HUES48 (cell line): ENCODE data around the gene PCNX2.

Experiments
- H3K27ac ChIP-seq: one replicate; pipeline ENCODE4 v1.7.0; 2013; ENCODE audit warnings: low read depth, low read length, inconsistent platforms
- H3K27me3 ChIP-seq: 2 replicates; pipeline ENCODE4 v1.6.1; 2013; ENCODE audit warnings: mild to moderate bottlenecking, low read length; ENCODE audit not compliant: control insufficient read depth, insufficient read depth
- H3K36me3 ChIP-seq: 2 replicates; pipeline ENCODE4 v1.6.1; 2013; ENCODE audit warnings: low read length; ENCODE audit not compliant: control insufficient read depth, insufficient read depth
- H3K4me1 ChIP-seq: 2 replicates; pipeline ENCODE4 v1.6.1; 2013; ENCODE audit warnings: mild to moderate bottlenecking, low read length; ENCODE audit not compliant: control insufficient read depth, insufficient read depth
- H3K4me3 ChIP-seq: 2 replicates; pipeline ENCODE4 v1.5.1; 2013; ENCODE audit warnings: mild to moderate bottlenecking, low read depth, low read length
- H3K9ac ChIP-seq: 2 replicates; pipeline ENCODE4 v1.6.1; 2013; ENCODE audit warnings: mild to moderate bottlenecking, low read depth, low read length, moderate library complexity
- H3K9me3 ChIP-seq: 2 replicates; pipeline ENCODE4 v1.6.1; 2013; ENCODE audit warnings: low read length; ENCODE audit not compliant: control insufficient read depth, insufficient read depth

Gene PCNX2

GRCh38 chr1:232998646-232999045 is 296.9 kb downstream of the PCNX2 start:
- Histone ChIP-seq H3K9me3 (peaks cover 14% of the 10 kb centered on the region), H3K36me3 (peaks cover 60% of the 10 kb centered on the region)

GRCh38 chr1:232998138-232998537 is 297.4 kb downstream of the PCNX2 start:
- no peaks in the 10 kb centered on the region for H3K4me1 ChIP-seq
- no peak overlapping the region for H3K27ac ChIP-seq
- peaks cover 61% of the 10 kb centered on the region for H3K36me3 ChIP-seq
- no peak overlapping the region for H3K4me3 ChIP-seq
- H3K27me3 ChIP-seq, result no peaks in the 10 kb centered on the region
- no peak overlapping the region for H3K9ac ChIP-seq
- H3K9me3 ChIP-seq, result peaks cover 19% of the 10 kb centered on the region

More at GRCh38 chr1:232998646-232999045, 296.9 kb downstream of the PCNX2 start:
- H3K4me1 ChIP-seq, result no peaks in the 10 kb centered on the region
- no peaks in the 10 kb centered on the region for H3K27me3 ChIP-seq
- H3K9ac ChIP-seq, result no peak overlapping the region
- no peak overlapping the region for H3K27ac ChIP-seq
- H3K4me3 ChIP-seq, result no peak overlapping the region

- Histone ChIP-seq H3K27me3 (no peaks in the 10 kb centered on the region), H3K4me3 (no peak overlapping the region), H3K9ac (no peak overlapping the region), H3K9me3 (peaks cover 19% of the 10 kb centered on the region), H3K27ac (no peak overlapping the region), H3K36me3 (peaks cover 65% of the 10 kb centered on the region), H3K4me1 (no peaks in the 10 kb centered on the region)
Measured at GRCh38 chr1:232996143-232996542, 299.4 kb downstream of the PCNX2 start.

GRCh38 chr1:232995189-232995588 is 300.3 kb downstream of the PCNX2 start:
- H3K27me3 ChIP-seq, result no peaks in the 10 kb centered on the region
- H3K9me3 ChIP-seq, result peaks cover 19% of the 10 kb centered on the region
- H3K36me3 ChIP-seq, result peaks cover 57% of the 10 kb centered on the region
- no peak overlapping the region for H3K27ac ChIP-seq
- H3K9ac ChIP-seq, result no peak overlapping the region
- H3K4me1 ChIP-seq, result no peaks in the 10 kb centered on the region
- H3K4me3 ChIP-seq, result no peak overlapping the region

GRCh38 chr1:232993555-232993954 is 302.0 kb downstream of the PCNX2 start:
- H3K27me3 ChIP-seq, result no peaks in the 10 kb centered on the region
- H3K4me3 ChIP-seq, result no peak overlapping the region
- no peak overlapping the region for H3K9ac ChIP-seq
- peaks cover 43% of the 10 kb centered on the region for H3K36me3 ChIP-seq
- H3K4me1 ChIP-seq, result no peaks in the 10 kb centered on the region
- H3K27ac ChIP-seq, result no peak overlapping the region
- peaks cover 19% of the 10 kb centered on the region for H3K9me3 ChIP-seq

GRCh38 chr1:232992227-232992626 is 303.3 kb downstream of the PCNX2 start:
- Histone ChIP-seq H3K4me1 (no peaks in the 10 kb centered on the region), H3K9me3 (peaks cover 19% of the 10 kb centered on the region), H3K4me3 (no peak overlapping the region), H3K27me3 (no peaks in the 10 kb centered on the region), H3K27ac (no peak overlapping the region), H3K36me3 (peaks cover 30% of the 10 kb centered on the region), H3K9ac (no peak overlapping the region)

DNA sequence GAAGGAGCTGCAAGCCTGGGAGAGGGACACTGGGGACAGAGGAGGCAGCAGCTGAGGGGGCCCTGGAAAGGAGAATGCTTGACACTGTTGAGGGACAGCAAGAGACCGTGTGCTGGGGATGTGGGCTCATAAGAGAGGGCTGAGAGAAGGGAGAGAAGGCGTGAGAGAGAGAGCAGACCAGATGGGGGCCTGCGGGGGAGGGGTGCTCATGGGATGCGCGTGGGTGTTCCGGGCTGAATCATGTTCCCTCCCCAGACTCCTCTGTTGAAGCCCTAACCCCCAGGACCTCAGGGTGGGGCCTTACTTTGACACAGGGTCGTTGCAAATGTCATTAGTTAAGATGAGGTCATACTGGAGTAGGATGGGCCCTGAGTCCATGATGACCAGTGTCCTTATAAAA is 304.3 kb downstream of the PCNX2 start:
- no peak overlapping the region for H3K4me3 ChIP-seq
- no peak overlapping the region for H3K27ac ChIP-seq
- H3K9me3 ChIP-seq, result peaks cover 19% of the 10 kb centered on the region
- H3K27me3 ChIP-seq, result no peaks in the 10 kb centered on the region
- H3K36me3 ChIP-seq, result peaks cover 22% of the 10 kb centered on the region
- H3K4me1 ChIP-seq, result no peaks in the 10 kb centered on the region
- H3K9ac ChIP-seq, result no peak overlapping the region

- peaks cover 22% of the 10 kb centered on the region for H3K36me3 ChIP-seq
- no peaks in the 10 kb centered on the region for H3K27me3 ChIP-seq
- H3K9me3 ChIP-seq, result peaks cover 19% of the 10 kb centered on the region
- no peak overlapping the region for H3K9ac ChIP-seq
- H3K4me1 ChIP-seq, result no peaks in the 10 kb centered on the region
- no peak overlapping the region for H3K27ac ChIP-seq
- no peak overlapping the region for H3K4me3 ChIP-seq
Measured at GRCh38 chr1:232990176-232991128, 305.1 kb downstream of the PCNX2 start.

- Histone ChIP-seq H3K36me3 (peaks cover 10% of the 10 kb centered on the region), H3K27me3 (no peaks in the 10 kb centered on the region), H3K4me3 (no peak overlapping the region), H3K27ac (no peak overlapping the region), H3K9ac (no peak overlapping the region), H3K4me1 (no peaks in the 10 kb centered on the region), H3K9me3 (peaks cover 5% of the 10 kb centered on the region)
Measured at GRCh38 chr1:232988572-232989040, 306.9 kb downstream of the PCNX2 start.

- Histone ChIP-seq H3K4me3 (no peak overlapping the region), H3K9me3 (no peaks in the 10 kb centered on the region), H3K4me1 (no peaks in the 10 kb centered on the region), H3K27me3 (no peaks in the 10 kb centered on the region), H3K36me3 (peaks cover 6% of the 10 kb centered on the region; the same call in 1 of the 2 replicates), H3K27ac (no peak overlapping the region), H3K9ac (no peak overlapping the region)
Measured at GRCh38 chr1:232987774-232988140, 307.8 kb downstream of the PCNX2 start.

DNA sequence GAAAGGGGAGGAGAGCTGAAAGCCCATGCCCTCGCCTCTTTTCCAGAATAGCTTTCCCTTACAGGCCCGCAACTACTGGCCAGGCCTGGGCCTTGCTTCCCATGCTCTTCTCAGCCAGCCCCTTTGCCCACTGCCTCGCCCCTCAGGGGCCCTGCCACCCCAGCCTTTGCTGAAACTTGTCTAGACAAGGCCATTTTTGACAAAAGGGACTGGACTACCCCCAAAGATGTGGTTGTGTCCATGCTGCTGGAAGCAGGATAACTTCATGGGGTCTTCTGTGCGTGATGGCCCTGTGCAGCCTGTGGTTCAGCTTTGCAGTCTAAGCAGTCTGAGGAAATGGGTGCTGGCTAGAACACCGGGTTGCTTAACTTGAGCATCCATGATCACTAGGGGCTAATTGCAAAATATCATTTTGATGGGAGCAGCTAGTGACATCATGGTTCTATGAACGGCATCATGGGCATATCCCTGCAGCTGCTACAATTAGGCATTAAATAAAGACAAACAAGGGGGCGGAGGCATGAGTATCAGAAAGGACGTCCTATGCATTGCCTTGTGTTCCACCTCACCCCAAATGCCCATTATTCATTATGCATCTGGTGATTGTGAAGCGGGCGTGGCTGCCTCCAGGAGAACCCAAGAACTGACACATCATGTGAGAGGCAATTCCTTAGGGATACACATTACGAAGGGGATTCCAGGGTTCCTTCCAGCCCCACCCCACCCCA is 308.3 kb downstream of the PCNX2 start:
- Histone ChIP-seq H3K9ac (no peak overlapping the region), H3K27me3 (no peaks in the 10 kb centered on the region), H3K4me3 (no peak overlapping the region), H3K4me1 (no peaks in the 10 kb centered on the region), H3K27ac (no peak overlapping the region), H3K36me3 (peaks cover 3% of the 10 kb centered on the region; the same call in 1 of the 2 replicates), H3K9me3 (no peaks in the 10 kb centered on the region)
